Nephron progenitor cell (in vitro differentiated cells): ENCODE data around the gene PTGFRN.
A peak's percentile ranks its signal among the peaks of the same experiment; 100 is the strongest.

Source experiments
- DNase-seq: peaks from one replicate; pipeline ENCODE4 v3.0.0; 2021
- H3K27ac Mint-ChIP-seq: 2 replicates; pipeline ENCODE4 v1.8.0; 2021; ENCODE audit warnings: mild to moderate bottlenecking, moderate library complexity, mixed read lengths
- H3K27me3 Mint-ChIP-seq: 2 replicates; pipeline ENCODE4 v1.8.0; 2021; ENCODE audit warnings: mild to moderate bottlenecking, low read depth, mixed read lengths; ENCODE audit not compliant: poor library complexity
- H3K36me3 Mint-ChIP-seq: 2 replicates; pipeline ENCODE4 v1.8.0; 2021; ENCODE audit warnings: low read depth, mixed read lengths
- H3K4me1 Mint-ChIP-seq: 2 replicates; pipeline ENCODE4 v1.8.0; 2021; ENCODE audit warnings: mixed read lengths
- H3K4me3 Mint-ChIP-seq: 2 replicates; pipeline ENCODE4 v1.8.0; 2021; ENCODE audit warnings: mild to moderate bottlenecking, moderate library complexity, mixed read lengths
- H3K9me3 Mint-ChIP-seq: 2 replicates; pipeline ENCODE4 v1.8.0; 2021; ENCODE audit warnings: mild to moderate bottlenecking, moderate library complexity, mixed read lengths
- CTCF ChIP-seq: fragments of 200-600 bp; sonication (generic); IDR thresholded peaks from 2 replicates; pipeline ENCODE4 v1.5.0; 2021; ENCODE audit warnings: antibody characterized with exemption

The PTGFRN gene

GRCh38 chr1:116921301-116921885 is 11.7 kb downstream of the PTGFRN start:
- DNase-seq: no peak
- no peak for TF ChIP-seq CTCF
- Mint-ChIP-seq H3K36me3 (peaks cover 19% of the 10 kb centered on the region), H3K4me3 (no peak overlapping the region), H3K9me3 (no peaks in the 10 kb centered on the region), H3K4me1 (peaks cover 14% of the 10 kb centered on the region), H3K27ac (peak overlapping the region; percentile 4), H3K27me3 (peaks cover 3% of the 10 kb centered on the region)

GRCh38 chr1:116921937-116922336 is 12.2 kb downstream of the PTGFRN start:
- no peaks in the 10 kb centered on the region for H3K9me3 Mint-ChIP-seq
- peaks cover 3% of the 10 kb centered on the region for H3K27me3 Mint-ChIP-seq
- H3K27ac Mint-ChIP-seq: peak overlapping the region; percentile 4
- peaks cover 14% of the 10 kb centered on the region for H3K4me1 Mint-ChIP-seq
- DNase-seq: no peak
- no peak for TF ChIP-seq CTCF
- H3K4me3 Mint-ChIP-seq: no peak overlapping the region
- peaks cover 19% of the 10 kb centered on the region for H3K36me3 Mint-ChIP-seq

GRCh38 chr1:116923421-116923820 is 13.7 kb downstream of the PTGFRN start:
- Mint-ChIP-seq H3K27me3 (peaks cover 3% of the 10 kb centered on the region), H3K9me3 (no peaks in the 10 kb centered on the region), H3K27ac (no peak overlapping the region), H3K4me1 (peaks cover 14% of the 10 kb centered on the region), H3K36me3 (peaks cover 19% of the 10 kb centered on the region), H3K4me3 (no peak overlapping the region)
- DNase-seq: no peak
- TF ChIP-seq CTCF: no peak

GRCh38 chr1:116927049-116927798 is 17.5 kb downstream of the PTGFRN start:
- no peak overlapping the region for H3K27ac Mint-ChIP-seq
- H3K9me3 Mint-ChIP-seq: no peaks in the 10 kb centered on the region
- no peak for DNase-seq
- no peak overlapping the region for H3K4me3 Mint-ChIP-seq
- peaks cover 9% of the 10 kb centered on the region for H3K4me1 Mint-ChIP-seq
- peaks cover 3% of the 10 kb centered on the region for H3K27me3 Mint-ChIP-seq
- H3K36me3 Mint-ChIP-seq: peaks cover 14% of the 10 kb centered on the region
- no peak for TF ChIP-seq CTCF

GRCh38 chr1:116929961-116930592 is 20.4 kb downstream of the PTGFRN start:
- no peak for DNase-seq
- no peaks in the 10 kb centered on the region for H3K27me3 Mint-ChIP-seq
- H3K27ac Mint-ChIP-seq: no peak overlapping the region

More at GRCh38 chr1:116929961-116930592, 20.4 kb downstream of the PTGFRN start:
- Mint-ChIP-seq H3K9me3 (no peaks in the 10 kb centered on the region), H3K4me3 (no peak overlapping the region), H3K4me1 (peaks cover 8% of the 10 kb centered on the region), H3K36me3 (peaks cover 22% of the 10 kb centered on the region)
- TF ChIP-seq CTCF: no peak
